Measurements from ENCODE around the gene TGM5.

DNA sequence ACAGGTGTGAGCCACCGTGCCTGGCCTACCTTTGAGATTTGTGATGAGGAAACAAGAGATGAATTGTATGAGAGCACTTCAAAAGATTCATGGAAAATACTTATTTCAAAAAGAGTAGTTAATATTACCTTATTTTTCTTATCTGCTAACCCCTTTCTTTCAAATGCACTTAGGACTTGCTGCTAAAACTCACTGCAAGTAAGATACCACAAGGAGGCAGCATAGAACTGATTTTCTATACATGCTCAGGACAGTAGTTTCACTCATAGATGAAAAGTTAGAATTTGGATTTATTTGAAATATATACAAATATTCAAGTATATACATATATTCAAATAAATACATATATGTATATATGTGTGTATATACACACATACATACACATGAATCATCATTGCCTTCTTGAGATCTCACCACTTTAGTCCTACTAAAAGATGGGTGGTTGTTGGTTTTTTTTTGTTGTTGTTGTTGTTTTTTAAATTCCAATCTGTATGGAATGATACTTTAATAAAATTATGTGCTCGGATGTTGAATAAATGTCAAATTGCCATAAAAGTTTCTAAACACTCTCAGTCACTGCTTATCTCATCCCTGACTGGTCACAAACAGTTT lies 79.1 kb downstream of the TGM5 start:
- TF ChIP-seq, protein P1, sequence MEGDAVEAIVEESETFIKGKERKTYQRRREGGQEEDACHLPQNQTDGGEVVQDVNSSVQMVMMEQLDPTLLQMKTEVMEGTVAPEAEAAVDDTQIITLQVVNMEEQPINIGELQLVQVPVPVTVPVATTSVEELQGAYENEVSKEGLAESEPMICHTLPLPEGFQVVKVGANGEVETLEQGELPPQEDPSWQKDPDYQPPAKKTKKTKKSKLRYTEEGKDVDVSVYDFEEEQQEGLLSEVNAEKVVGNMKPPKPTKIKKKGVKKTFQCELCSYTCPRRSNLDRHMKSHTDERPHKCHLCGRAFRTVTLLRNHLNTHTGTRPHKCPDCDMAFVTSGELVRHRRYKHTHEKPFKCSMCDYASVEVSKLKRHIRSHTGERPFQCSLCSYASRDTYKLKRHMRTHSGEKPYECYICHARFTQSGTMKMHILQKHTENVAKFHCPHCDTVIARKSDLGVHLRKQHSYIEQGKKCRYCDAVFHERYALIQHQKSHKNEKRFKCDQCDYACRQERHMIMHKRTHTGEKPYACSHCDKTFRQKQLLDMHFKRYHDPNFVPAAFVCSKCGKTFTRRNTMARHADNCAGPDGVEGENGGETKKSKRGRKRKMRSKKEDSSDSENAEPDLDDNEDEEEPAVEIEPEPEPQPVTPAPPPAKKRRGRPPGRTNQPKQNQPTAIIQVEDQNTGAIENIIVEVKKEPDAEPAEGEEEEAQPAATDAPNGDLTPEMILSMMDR (conservative IDR thresholded peaks at IDR 0.05), result peak; percentile 73
- no peak for TF ChIP-seq EZH2 (IDR thresholded peaks at IDR 0.05; ENCODE audit: low read depth)

Data from PC-9 (cell line).